ENCODE data around the gene HPCAL1.

The HPCAL1 gene

DNA sequence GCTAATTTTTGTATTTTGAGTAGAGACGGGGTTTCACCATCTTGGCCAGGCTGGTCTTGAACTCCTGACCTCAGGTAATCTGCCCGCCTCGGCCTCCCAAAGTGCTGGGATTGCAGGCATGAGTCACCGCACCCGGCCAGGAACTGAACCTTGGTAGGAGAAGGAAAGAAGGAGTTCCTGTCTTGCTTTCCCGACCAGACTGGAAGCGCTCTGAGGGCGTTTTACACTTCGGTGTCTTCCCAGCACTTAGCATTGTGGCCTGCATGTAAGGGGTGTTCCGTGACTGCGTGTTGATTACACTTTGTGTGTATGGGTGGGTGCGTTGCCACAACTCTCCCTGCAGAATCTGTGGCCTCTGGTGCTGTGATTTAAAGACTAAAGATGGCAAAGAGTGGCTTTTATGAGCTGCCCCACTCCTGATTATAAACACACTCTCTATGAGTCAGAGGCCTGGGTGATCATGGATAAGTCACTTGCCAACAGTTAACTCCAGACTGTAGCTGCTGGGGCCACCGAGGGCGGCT, 99.4 kb downstream of the HPCAL1 start:
- H3K36me3 ChIP-seq (ENCODE audit: insufficient read depth, low read length) = peaks cover 21% of the 10 kb centered on the region; the same call in 1 of the 2 replicates
- H3K9me3 ChIP-seq (ENCODE audit: insufficient read depth, low read depth, low read length) = no peaks in the 10 kb centered on the region
- no peak overlapping the region for H3K9ac ChIP-seq (ENCODE audit: low read depth, low read length, poor library complexity, severe bottlenecking)
- H3F3A ChIP-seq (ENCODE audit: low read depth) = no peaks in the 10 kb centered on the region
- TF ChIP-seq, protein P1, sequence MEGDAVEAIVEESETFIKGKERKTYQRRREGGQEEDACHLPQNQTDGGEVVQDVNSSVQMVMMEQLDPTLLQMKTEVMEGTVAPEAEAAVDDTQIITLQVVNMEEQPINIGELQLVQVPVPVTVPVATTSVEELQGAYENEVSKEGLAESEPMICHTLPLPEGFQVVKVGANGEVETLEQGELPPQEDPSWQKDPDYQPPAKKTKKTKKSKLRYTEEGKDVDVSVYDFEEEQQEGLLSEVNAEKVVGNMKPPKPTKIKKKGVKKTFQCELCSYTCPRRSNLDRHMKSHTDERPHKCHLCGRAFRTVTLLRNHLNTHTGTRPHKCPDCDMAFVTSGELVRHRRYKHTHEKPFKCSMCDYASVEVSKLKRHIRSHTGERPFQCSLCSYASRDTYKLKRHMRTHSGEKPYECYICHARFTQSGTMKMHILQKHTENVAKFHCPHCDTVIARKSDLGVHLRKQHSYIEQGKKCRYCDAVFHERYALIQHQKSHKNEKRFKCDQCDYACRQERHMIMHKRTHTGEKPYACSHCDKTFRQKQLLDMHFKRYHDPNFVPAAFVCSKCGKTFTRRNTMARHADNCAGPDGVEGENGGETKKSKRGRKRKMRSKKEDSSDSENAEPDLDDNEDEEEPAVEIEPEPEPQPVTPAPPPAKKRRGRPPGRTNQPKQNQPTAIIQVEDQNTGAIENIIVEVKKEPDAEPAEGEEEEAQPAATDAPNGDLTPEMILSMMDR (conservative IDR thresholded peaks at IDR 0.05; ENCODE audit: low read length) = no peak
- TF ChIP-seq EZH2phosphoT487 (IDR thresholded peaks at IDR 0.05; ENCODE audit: borderline replicate concordance) = no peak
- no peak overlapping the region for H3K4me2 ChIP-seq (ENCODE audit: low read depth, low read length, poor library complexity, severe bottlenecking)
- no peaks in the 10 kb centered on the region for H3K27me3 ChIP-seq (ENCODE audit: insufficient read depth, low read length, poor library complexity, severe bottlenecking)
- H4K20me1 ChIP-seq (ENCODE audit: insufficient read depth, low read length, poor library complexity, severe bottlenecking) = no peaks in the 10 kb centered on the region
- peaks cover 18% of the 10 kb centered on the region; the same call in 1 of the 2 replicates for H3K79me2 ChIP-seq (ENCODE audit: insufficient read depth, low read length)
- no peak overlapping the region for H2AFZ ChIP-seq (ENCODE audit: low read length)
- H3K4me3 ChIP-seq (ENCODE audit: low read length, poor library complexity, severe bottlenecking) = no peak overlapping the region
- no peaks in the 10 kb centered on the region for H3K9me2 ChIP-seq (replicated peaks; ENCODE audit: low read depth, low read length)
- H3K4me1 ChIP-seq (ENCODE audit: insufficient read depth, low read length, poor library complexity, severe bottlenecking) = peaks cover 26% of the 10 kb centered on the region

DNA sequence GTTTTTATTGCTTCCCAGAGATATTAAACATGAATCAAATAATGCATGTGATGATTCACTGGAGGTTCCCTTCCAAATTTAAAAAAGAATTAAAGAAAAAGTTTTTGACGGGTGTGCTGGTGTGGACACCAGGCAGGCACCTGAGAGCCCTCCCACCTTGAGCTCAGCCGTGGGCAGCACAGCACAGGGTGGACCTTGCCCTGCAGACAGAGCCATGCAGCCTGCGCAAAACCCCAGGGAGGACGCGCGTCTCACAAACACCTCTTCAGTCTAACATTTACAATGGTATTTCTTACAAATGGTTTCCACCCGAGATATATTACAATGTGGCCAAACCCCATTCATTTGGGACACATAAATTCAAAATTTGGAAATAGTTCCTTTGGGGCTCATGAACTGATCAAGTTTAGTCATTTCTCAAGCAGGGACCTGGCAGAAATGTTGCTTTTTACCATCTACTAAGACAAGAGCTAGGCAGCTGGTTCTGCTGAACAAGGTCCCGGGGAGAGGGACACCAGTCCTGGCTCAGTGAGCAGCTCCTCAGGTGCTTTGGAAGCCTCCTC, 100.0 kb downstream of the HPCAL1 start:
- Histone ChIP-seq H3K4me2 (ENCODE audit: low read depth, low read length, poor library complexity, severe bottlenecking) (no peak overlapping the region), H3K9me3 (ENCODE audit: insufficient read depth, low read depth, low read length) (no peaks in the 10 kb centered on the region), H3K9me2 (replicated peaks; ENCODE audit: low read depth, low read length) (no peaks in the 10 kb centered on the region), H3K36me3 (ENCODE audit: insufficient read depth, low read length) (peaks cover 21% of the 10 kb centered on the region; the same call in 1 of the 2 replicates), H3F3A (ENCODE audit: low read depth) (no peaks in the 10 kb centered on the region), H3K27me3 (ENCODE audit: insufficient read depth, low read length, poor library complexity, severe bottlenecking) (no peaks in the 10 kb centered on the region), H4K20me1 (ENCODE audit: insufficient read depth, low read length, poor library complexity, severe bottlenecking) (no peaks in the 10 kb centered on the region), H3K9ac (ENCODE audit: low read depth, low read length, poor library complexity, severe bottlenecking) (no peak overlapping the region), H2AFZ (ENCODE audit: low read length) (no peak overlapping the region), H3K79me2 (ENCODE audit: insufficient read depth, low read length) (peaks cover 18% of the 10 kb centered on the region; the same call in 1 of the 2 replicates), H3K4me1 (ENCODE audit: insufficient read depth, low read length, poor library complexity, severe bottlenecking) (peaks cover 32% of the 10 kb centered on the region), H3K4me3 (ENCODE audit: low read length, poor library complexity, severe bottlenecking) (no peak overlapping the region)
- no peak for TF ChIP-seq EZH2phosphoT487 (IDR thresholded peaks at IDR 0.05; ENCODE audit: borderline replicate concordance)

DNA sequence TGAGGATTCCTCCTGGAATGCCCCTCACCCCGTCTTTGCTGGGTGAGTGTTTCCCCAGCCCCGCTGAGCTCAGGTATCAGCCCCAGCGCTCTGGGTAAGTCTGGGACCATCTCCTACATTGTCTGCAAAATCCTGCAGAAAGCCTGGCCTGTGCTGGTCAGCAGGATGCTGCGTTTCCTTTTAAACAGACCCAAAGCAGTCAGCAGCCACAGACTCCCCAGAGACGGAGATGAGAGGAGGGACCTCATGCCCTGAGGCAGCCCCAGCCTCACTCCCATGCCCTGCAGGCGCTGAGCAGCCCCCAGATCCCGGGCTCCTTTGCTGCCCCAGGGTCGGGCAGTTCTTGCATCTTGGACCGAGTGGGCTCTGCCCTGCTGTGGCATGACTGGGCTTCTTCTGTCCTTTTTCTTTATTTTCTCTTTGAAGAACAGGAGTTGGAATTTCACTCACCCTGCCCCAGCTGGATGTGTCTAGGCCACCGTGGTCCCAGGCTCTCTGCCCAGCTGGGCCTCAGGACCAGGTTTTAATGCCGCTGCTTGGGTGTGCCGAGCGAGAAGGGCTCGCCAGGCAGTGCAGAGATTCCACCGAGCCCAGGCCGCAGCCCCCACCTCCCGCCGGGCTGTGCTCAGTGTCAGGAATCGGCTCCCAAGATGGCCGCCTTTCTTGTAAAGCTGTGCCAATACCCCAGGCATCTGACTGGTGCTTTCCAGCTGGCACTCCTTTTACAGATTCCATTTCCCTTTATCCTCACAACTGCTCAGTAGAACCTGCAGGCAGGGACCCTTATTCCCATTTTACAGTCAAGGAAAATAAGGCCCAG, 101.8 kb downstream of the HPCAL1 start:
- no peak for TF ChIP-seq EZH2phosphoT487 (IDR thresholded peaks at IDR 0.05; ENCODE audit: borderline replicate concordance)
- TF ChIP-seq, protein P1 (conservative IDR thresholded peaks at IDR 0.05; ENCODE audit: low read length) = no peak
- Histone ChIP-seq H3K79me2 (ENCODE audit: insufficient read depth, low read length) (peaks cover 25% of the 10 kb centered on the region; the same call in 1 of the 2 replicates), H3K36me3 (ENCODE audit: insufficient read depth, low read length) (peaks cover 20% of the 10 kb centered on the region; the same call in 1 of the 2 replicates), H3K9me3 (ENCODE audit: insufficient read depth, low read depth, low read length) (no peaks in the 10 kb centered on the region), H3K27me3 (ENCODE audit: insufficient read depth, low read length, poor library complexity, severe bottlenecking) (no peaks in the 10 kb centered on the region), H3K9ac (ENCODE audit: low read depth, low read length, poor library complexity, severe bottlenecking) (no peak overlapping the region), H3F3A (ENCODE audit: low read depth) (no peaks in the 10 kb centered on the region), H2AFZ (ENCODE audit: low read length) (no peak overlapping the region), H3K9me2 (replicated peaks; ENCODE audit: low read depth, low read length) (no peaks in the 10 kb centered on the region), H3K4me1 (ENCODE audit: insufficient read depth, low read length, poor library complexity, severe bottlenecking) (peaks cover 45% of the 10 kb centered on the region), H4K20me1 (ENCODE audit: insufficient read depth, low read length, poor library complexity, severe bottlenecking) (no peaks in the 10 kb centered on the region), H3K4me3 (ENCODE audit: low read length, poor library complexity, severe bottlenecking) (no peak overlapping the region), H3K4me2 (ENCODE audit: low read depth, low read length, poor library complexity, severe bottlenecking) (no peak overlapping the region)

Measured in Loucy (cell line).